ENCODE results near the gene TP73. TPM values are rescaled to one million over a fixed set of nuclear protein-coding genes. Genes with fewer than 3 reads are reported as not detected.

Gene TP73
- total and polyA plus RNA-seq, 2 donors = 0.09 to 0.63 TPM

DNA sequence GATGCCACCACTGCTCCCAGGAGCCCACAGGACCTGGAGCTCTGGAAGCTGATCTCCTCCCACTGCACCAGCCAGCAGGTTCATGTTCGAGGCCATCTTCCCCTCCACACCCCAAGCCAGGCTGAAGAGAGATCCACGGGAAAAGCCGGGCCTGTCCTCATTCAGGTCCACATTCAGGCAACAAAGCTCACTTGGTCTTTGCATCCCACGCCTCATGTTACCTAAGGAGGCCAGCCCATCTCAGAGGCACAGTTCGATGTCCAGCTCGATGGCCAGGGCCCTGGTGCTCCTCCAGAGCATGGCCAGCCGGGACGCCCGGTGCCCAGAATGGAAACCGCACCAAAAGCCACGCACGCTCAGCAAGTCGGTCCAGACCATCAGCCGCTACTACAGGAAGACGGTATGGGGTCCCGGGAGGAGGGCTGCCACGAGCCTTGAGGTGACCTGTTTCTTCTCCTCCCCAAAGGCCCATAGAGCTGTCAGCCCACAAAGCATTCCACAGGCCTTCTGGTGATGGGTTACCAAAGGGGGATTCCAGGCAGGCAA, 100.2 kb downstream of the TP73 start, which contains the start of gene CCDC27:
TSS of gene CCDC27 (plus strand) at position 51 of the 546 bp plus-strand sequence. CDS start at position 83, 32 bp downstream.
- WGBS = 87% methylated on average over 17 of the region's 17 CpGs
- no peaks in the 10 kb centered on the region for H3K4me1 ChIP-seq (ENCODE audit: insufficient read depth)
- H3K27ac ChIP-seq (ENCODE audit: low read depth) = no peak within 1 kb of the TSS
- H3K4me3 ChIP-seq (ENCODE audit: low read depth, low read length) = no peak within 1 kb of the TSS
- no peaks in the 10 kb centered on the region for H3K36me3 ChIP-seq (ENCODE audit: insufficient read depth)
- no peak for DNase-seq (ENCODE audit: extremely low spot score)

DNA sequence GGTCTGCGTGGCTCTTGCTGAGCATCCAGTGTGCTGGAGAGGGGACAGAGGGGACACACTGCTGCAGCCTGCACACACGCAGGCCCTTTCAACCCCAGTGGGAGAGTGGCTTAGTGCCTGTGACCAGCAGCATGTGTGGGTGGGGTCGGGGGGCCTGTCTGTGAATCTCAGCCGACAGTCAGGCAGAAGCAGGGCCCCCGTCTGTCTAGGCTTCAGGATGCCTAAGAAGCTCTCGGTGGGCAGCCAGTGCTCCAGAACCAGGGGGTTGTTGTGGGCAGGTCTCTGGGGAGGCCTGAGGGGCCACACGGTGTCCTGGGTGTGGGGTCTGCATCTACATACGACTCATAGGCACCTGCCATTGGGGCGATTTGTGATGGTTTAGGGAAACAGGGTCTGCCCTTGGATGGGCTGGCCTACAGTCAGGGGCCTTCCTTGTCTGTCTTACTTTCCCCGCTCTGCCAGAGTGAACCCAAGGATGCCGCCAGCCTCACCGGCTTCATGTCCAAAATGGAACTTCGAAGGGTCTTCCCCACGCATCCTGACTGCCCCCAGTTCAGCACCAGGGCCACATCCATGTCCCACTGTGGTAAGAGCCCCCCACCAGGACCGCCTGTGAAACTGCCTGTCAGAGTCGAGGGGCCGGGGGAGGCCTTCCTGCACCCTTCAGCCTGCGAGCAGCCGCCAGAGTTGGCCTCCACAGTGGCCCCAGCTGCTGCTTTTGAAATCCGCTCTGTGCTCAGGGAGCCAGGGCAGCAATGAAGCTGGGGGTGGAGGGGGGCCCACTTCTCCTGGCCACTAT, 101.5 kb downstream of the TP73 start:
- Histone ChIP-seq H3K4me3 (ENCODE audit: low read depth, low read length) (no peak overlapping the region), H3K27ac (ENCODE audit: low read depth) (no peak overlapping the region), H3K4me1 (ENCODE audit: insufficient read depth) (no peaks in the 10 kb centered on the region), H3K36me3 (ENCODE audit: insufficient read depth) (no peaks in the 10 kb centered on the region)
- no peak for DNase-seq (ENCODE audit: extremely low spot score)
- WGBS = 81% methylated on average over 20 of the region's 20 CpGs

DNA sequence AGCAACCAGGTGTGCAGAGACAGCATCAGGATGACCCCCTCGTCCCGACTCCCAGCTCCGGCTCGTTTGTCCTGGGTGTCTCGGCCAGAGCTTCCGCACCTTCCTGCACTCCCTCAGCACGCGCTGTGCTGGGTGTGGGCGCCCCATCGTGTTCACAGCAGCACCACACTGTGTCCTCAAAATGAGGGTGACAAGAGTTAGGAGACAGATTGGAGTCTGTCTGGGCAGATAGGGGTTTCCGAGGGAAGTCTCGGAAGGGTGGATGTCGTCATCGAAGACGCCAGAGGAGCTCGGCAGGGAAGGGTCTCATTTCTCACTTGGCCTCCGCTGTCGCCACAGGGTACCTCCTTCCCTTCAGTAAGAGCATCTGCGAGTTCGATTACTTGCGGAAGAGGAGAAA, 104.1 kb downstream of the TP73 start:
- H3K36me3 ChIP-seq (ENCODE audit: insufficient read depth) = no peaks in the 10 kb centered on the region
- no peak overlapping the region for H3K4me3 ChIP-seq (ENCODE audit: low read depth, low read length)
- no peaks in the 10 kb centered on the region for H3K4me1 ChIP-seq (ENCODE audit: insufficient read depth)
- 74% methylated on average over 21 of the region's 21 CpGs for WGBS
- DNase-seq (ENCODE audit: extremely low spot score) = no peak
- H3K27ac ChIP-seq (ENCODE audit: low read depth) = no peak overlapping the region

DNA sequence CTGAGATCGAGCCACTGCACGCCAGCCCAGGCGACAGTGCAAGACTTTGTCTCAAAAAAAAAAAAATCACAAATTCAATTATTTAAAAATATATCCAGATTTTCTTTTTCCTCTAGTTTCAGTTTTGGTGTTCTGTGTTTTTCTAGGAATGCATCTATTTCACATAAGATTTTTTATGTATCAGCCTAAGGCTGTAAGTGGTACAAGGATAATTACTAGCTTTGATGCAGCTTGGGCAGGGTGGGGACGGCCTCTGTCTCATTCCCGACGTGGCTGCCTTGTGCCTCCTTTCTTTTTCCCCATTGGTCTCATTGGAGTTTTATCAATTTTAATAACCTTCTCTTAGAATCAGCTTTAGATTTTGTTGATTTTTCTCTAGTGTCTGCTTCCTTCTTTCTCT, 106.8 kb downstream of the TP73 start:
- H3K4me3 ChIP-seq (ENCODE audit: low read depth, low read length) = no peak overlapping the region
- no peaks in the 10 kb centered on the region for H3K4me1 ChIP-seq (ENCODE audit: insufficient read depth)
- H3K36me3 ChIP-seq (ENCODE audit: insufficient read depth) = no peaks in the 10 kb centered on the region
- WGBS = 86% methylated on average over 6 of the region's 6 CpGs
- no peak for DNase-seq (ENCODE audit: extremely low spot score)
- H3K27ac ChIP-seq (ENCODE audit: low read depth) = no peak overlapping the region

DNA sequence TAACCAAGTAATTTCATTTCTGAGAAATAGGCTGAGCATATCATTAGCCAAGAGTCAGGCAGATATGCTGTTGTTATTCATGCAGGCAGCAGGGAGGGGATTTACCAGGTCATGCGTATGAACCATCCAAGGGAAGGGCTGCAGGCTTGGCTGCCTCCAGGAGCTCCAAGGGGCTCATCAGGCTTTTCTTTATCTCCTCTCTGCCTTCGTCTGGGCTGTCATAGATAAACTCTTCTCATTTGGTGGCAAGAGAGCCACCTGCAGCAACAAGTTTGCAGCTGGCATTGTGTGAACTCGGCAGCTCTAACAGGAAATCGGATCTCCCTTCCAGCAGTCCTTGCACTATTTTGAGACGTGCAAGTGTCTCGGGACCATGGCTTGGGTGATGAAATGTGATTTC, 107.5 kb downstream of the TP73 start:
- DNase-seq (ENCODE audit: extremely low spot score) = no peak
- Histone ChIP-seq H3K4me1 (ENCODE audit: insufficient read depth) (no peaks in the 10 kb centered on the region), H3K36me3 (ENCODE audit: insufficient read depth) (no peaks in the 10 kb centered on the region), H3K4me3 (ENCODE audit: low read depth, low read length) (no peak overlapping the region), H3K27ac (ENCODE audit: low read depth) (no peak overlapping the region)
- WGBS = 65% methylated on average over 6 of the region's 6 CpGs

DNA sequence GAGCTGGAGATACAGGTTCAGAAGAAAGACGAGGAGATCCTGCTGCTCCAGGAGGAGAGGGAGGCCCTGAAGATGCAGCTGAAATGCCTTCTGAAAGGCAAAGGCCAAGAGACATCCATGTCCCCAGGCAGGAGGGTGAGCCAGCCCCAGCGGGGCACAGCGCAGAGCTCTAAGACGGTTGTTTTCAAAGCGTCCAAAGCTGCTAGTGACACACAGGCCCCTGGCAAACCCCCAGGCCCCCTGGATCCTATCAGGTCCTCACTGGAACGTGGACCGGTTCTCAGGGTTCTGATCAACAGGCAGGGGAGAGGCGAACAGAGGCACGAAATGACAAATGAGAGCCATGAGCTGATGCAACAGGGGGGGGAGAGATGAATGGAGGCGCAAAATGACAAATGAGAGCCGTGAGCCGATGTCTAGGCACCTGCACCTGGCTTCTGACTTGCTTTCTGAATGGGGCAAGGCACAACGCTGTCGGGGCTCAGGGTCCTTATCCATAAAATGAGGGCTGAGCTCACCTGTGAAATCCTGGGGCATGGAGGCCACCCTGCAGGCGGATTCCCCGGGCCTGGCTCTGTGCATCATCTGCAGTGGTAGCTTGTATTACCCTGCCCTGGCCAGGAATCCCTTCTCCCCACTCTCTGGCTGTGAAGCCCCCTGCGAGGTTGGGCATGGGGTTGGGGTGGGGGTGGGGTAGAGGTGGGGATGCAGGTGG, 109.1 kb downstream of the TP73 start:
- Histone ChIP-seq H3K4me3 (ENCODE audit: low read depth, low read length) (no peak overlapping the region), H3K36me3 (ENCODE audit: insufficient read depth) (no peaks in the 10 kb centered on the region), H3K27ac (ENCODE audit: low read depth) (no peak overlapping the region), H3K4me1 (ENCODE audit: insufficient read depth) (no peaks in the 10 kb centered on the region)
- DNase-seq (ENCODE audit: extremely low spot score) = no peak
- WGBS = 85% methylated on average over 17 of the region's 17 CpGs

DNA sequence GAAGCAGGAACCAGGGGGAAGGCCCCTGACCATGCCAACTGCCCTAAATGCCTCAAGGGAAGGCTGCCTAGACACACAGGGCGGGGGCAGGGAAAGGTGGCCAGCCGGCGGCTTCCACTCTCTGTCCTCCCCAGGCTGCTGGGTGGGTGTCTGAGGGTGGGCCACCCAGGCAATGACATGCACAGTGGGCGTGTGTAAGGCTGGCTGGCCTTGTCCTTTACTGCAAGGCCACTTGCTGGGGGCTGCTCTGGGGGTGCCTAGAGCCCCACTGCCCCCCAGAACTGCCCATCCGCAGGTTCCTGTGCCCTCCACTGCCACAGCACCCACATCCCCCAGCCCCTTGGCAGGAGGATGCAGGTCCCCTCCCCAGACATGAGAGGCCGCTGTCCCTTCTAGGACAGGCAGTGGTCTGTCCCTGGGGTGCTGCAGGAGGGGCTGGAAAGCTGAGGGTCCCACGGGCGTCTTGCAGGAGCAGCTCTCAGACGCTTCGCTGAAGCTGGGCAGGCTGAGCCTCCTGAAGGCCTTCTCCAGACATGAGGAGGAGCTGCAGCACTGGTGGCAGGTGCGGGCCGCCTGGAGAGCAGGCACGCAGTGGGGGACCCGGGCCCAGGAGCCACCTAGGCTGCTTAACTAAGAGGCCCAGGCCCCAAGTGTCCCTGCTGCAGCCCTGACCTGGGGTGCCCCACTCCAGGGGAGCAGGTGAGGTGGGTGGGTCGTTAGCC, 110.0 kb downstream of the TP73 start:
- DNase-seq (ENCODE audit: extremely low spot score) = no peak
- H3K27ac ChIP-seq (ENCODE audit: low read depth) = no peak overlapping the region

DNA sequence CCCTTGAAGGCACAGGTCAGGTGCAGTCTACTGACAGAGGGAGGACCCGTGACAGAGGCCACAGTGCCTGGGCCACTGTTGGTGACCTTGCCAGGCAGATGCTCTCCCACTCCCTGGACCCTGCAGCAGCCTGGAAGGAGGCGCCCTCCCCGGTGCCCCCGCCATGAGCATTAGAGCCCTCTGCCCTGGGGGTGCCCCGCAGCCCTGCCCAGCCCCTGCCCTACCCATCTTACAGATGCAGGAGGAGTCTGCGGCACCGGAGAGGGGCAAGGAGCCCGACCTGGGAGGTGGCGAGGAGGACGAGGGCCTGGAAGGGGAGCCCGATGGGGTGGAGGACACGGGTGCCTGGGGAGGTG, 110.5 kb downstream of the TP73 start:
- 82% methylated on average over 12 of the region's 12 CpGs for WGBS
- Histone ChIP-seq H3K27ac (ENCODE audit: low read depth) (no peak overlapping the region), H3K4me1 (ENCODE audit: insufficient read depth) (no peaks in the 10 kb centered on the region), H3K36me3 (ENCODE audit: insufficient read depth) (no peaks in the 10 kb centered on the region), H3K4me3 (ENCODE audit: low read depth, low read length) (no peak overlapping the region)
- no peak for DNase-seq (ENCODE audit: extremely low spot score)

More for the DNA sequence above, 110.0 kb downstream of the TP73 start:
- no peak overlapping the region for H3K4me3 ChIP-seq (ENCODE audit: low read depth, low read length)
- 80% methylated on average over 15 of the region's 15 CpGs for WGBS
- H3K36me3 ChIP-seq (ENCODE audit: insufficient read depth) = no peaks in the 10 kb centered on the region
- H3K4me1 ChIP-seq (ENCODE audit: insufficient read depth) = no peaks in the 10 kb centered on the region

DNA sequence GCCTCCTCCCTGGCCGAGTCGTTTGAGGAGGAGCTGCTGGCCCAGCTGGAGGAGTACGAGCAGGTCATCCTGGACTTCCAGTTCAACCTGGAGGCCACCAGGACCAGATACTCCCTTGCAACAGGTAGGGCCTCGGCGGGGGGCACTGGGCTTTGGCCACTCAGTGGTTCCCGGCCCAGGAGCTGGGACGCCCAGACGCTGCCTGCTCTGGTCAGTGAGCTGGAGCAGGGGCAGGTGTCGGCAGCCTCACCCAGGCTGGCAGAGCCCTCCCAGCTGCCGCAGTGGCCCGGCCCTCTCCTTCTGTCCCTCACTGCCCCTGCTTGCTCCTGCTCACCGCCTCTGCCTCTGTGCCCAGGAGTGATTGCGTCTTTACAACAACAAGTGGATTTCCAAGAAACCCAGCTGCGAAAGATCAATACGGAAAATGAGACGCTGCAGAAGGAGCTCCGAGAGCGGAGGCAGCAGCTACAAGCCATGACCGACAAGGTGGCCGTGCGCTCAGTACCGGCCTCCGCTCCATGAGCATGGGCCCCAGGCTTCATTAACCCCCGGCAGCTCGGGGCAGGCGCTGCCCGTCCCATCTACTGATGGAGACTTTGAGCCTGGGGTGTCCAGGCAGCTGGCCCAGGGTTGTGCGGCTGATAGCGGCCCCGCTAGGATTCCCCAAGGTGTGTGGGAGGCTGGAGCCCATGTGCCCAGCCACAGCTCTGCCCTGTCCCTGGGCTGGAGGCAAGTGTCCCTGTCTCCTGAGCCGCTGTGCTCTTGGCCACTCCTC, 111.2 kb downstream of the TP73 start:
- no peak for DNase-seq (ENCODE audit: extremely low spot score)
- 75% methylated on average over 31 of the region's 31 CpGs for WGBS
- H3K36me3 ChIP-seq (ENCODE audit: insufficient read depth) = no peaks in the 10 kb centered on the region
- H3K27ac ChIP-seq (ENCODE audit: low read depth) = no peak overlapping the region
- H3K4me1 ChIP-seq (ENCODE audit: insufficient read depth) = no peaks in the 10 kb centered on the region
- no peak overlapping the region for H3K4me3 ChIP-seq (ENCODE audit: low read depth, low read length)

DNA sequence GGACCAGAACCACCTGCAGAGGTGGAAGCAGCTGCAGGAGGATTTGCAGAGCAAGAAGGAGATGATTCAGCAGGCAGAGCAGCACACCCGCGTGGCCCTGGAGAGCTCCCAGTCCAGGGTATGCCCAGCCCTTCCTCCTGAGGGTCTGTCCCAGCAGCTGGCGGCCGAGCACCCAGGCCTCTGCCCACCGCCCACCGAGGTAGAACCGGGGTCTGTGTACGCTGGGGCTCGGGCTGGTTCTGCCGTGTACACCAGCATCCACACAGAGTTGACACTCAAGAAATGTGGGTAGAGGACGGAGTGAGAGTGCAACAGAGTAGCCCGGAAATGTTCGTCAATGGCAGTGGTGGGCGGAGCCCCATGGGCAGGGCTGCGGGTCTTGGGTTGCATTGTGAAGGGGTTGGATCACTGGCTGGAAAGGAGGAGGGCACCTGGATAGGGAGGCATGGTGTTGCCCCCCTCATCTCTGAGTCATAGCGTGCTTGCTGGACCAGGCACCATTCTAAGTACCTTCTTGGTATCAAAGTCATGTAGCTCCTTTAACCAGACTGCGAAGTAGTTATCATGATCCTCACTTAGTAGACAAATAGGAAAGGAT, 115.1 kb downstream of the TP73 start:
- Histone ChIP-seq H3K36me3 (ENCODE audit: insufficient read depth) (no peaks in the 10 kb centered on the region), H3K4me1 (ENCODE audit: insufficient read depth) (no peaks in the 10 kb centered on the region), H3K27ac (ENCODE audit: low read depth) (no peak overlapping the region), H3K4me3 (ENCODE audit: low read depth, low read length) (no peak overlapping the region)
- no peak for DNase-seq (ENCODE audit: extremely low spot score)
- 92% methylated on average over 17 of the region's 17 CpGs for whole genome bisulfite sequencing

DNA sequence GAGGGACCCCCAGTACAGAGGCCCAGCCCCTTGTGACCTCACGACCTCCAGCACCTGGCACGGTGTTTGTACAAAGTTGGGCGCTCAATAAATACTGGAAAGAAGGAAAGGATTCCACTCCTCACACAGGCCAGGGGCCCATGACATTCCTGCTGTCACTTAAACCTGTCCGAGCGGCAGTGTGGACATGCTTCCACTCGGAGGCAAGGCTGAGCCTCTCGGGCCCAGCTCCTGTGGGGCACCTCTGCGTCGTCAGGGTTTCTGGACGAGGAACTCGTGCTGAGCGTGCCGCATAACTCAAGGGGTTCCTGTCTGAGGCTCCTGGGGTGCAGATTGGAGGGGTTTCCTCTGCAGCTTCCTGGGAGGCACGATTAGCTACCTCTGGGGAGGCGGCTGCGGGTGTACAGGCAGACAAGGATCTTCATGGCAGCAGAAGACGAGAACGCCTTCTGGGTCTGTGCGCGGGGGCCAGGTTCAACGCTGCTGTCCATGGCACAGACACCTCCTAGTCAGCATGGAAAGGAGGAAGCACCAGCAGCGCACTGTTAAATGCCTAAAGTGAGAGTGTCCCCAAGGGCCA, 116.6 kb downstream of the TP73 start:
- 89% methylated on average over 22 of the region's 22 CpGs for WGBS
- no peaks in the 10 kb centered on the region for H3K36me3 ChIP-seq (ENCODE audit: insufficient read depth)
- no peaks in the 10 kb centered on the region for H3K4me1 ChIP-seq (ENCODE audit: insufficient read depth)
- no peak overlapping the region for H3K27ac ChIP-seq (ENCODE audit: low read depth)
- DNase-seq (ENCODE audit: extremely low spot score) = no peak
- no peak overlapping the region for H3K4me3 ChIP-seq (ENCODE audit: low read depth, low read length)

DNA sequence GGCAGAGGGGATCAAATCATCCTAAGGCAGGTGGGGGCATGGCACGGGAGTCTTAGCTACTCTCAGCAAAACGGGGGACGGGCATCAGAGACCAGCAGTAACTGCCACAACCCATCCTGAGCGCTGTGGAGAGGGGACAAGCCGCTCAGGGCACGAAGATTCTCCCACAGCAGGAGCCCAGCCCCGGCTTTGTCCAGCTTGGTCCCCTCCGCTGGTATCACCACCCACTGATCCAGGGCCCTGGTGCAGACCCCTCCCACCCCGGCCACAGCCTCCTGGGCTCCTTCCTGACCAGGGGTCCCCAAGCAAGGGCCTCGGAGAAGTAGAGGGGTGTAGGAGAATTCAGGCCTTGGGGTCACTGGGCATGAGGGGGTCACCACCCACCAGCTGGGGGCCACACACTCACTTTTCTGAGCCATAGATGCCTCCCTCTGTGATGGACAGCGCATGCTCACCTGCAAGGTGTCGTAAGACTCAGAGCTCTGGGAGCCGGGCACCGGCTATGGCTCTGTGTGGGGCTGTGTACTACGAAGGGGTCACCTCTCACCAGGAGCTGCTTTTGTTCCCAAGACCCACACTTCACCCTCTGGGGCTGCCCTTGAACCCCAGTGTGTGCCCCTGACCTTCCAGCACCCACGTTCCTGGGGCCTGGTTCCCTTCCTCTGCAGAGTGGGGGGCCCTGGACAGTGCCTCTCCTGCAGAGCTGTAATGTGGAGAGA, 117.9 kb downstream of the TP73 start:
- DNase-seq (ENCODE audit: extremely low spot score) = no peak
- Histone ChIP-seq H3K36me3 (ENCODE audit: insufficient read depth) (no peaks in the 10 kb centered on the region), H3K4me1 (ENCODE audit: insufficient read depth) (no peaks in the 10 kb centered on the region), H3K4me3 (ENCODE audit: low read depth, low read length) (no peak overlapping the region), H3K27ac (ENCODE audit: low read depth) (no peak overlapping the region)
- 88% methylated on average over 16 of the region's 16 CpGs for WGBS
